Endothelial cell of umbilical vein (primary cell): ENCODE measurements around the gene TMEM109. TPM values are rescaled to one million over a fixed set of nuclear protein-coding genes. Genes with fewer than 3 reads are reported as not detected.

Experiments used
- BruUV-seq: library from RNA; stranded (reverse); fragments of 400-500 nt; replicated peaks from 2 replicates; lab custom pipeline; 2021; lab: Mats Ljungman, UMichigan
- CTCF ChIA-PET: fragments of 300-600, 350-600 bp; sonication (Branson Sonifier 250); formaldehyde crosslinking; loops from one replicate; lab custom pipeline; 2021; ENCODE audit warnings: antibody characterized with exemption, inconsistent platforms; lab: Charles Lee
- POLR2A ChIA-PET: fragments of 300-600, 350-600 bp; sonication (Branson Sonifier 250); formaldehyde crosslinking; loops from one replicate; lab custom pipeline; 2021; ENCODE audit warnings: antibody characterized with exemption, inconsistent platforms; lab: Charles Lee
- DNase-seq: peaks from one replicate; pipeline ENCODE4 v3.0.0-alpha.2; 2011; ENCODE audit warnings: low read depth, low spot score
- FAIRE-seq: peaks from 2 replicates; lab custom pipeline; 2011; peaks lifted over from hg19 to GRCh38; lab: Jason Lieb, UNC
- H2AFZ ChIP-seq: 2 replicates; pipeline ENCODE4 v1.6.0; 2012; ENCODE audit warnings: low read depth, low read length, control low read depth, inconsistent platforms
- H3K27ac ChIP-seq: 2 replicates; pipeline ENCODE4 v1.5.1; 2011; ENCODE audit warnings: low read depth, mild to moderate bottlenecking, control low read depth, low read length, moderate library complexity; ENCODE audit not compliant: insufficient read depth
- H3K27me3 ChIP-seq, 2 experiments: 2 replicates each; pipeline versions ENCODE4 v1.6.0 to v1.6.1; 2011; ENCODE audit warnings: low read length in 2 of 2, mixed read lengths in 1 of 2; ENCODE audit not compliant: control insufficient read depth in 2 of 2, insufficient read depth in 2 of 2
- H3K36me3 ChIP-seq, 2 experiments: 2 replicates in 1 of 2; 3 replicates in 1 of 2; pipeline ENCODE4 v1.5.1; 2011; ENCODE audit warnings: low read length in 2 of 2, mild to moderate bottlenecking in 1 of 2, moderate library complexity in 1 of 2; ENCODE audit not compliant: control insufficient read depth in 2 of 2, insufficient read depth in 2 of 2; ENCODE audit errors: extremely low read depth in 1 of 2
- H3K4me1 ChIP-seq: 3 replicates; pipeline ENCODE4 v1.5.1; 2011; ENCODE audit warnings: mild to moderate bottlenecking, low read length; ENCODE audit not compliant: control insufficient read depth, insufficient read depth; ENCODE audit errors: extremely low read depth
- H3K4me2 ChIP-seq: 2 replicates; pipeline ENCODE4 v1.6.1; 2011; ENCODE audit warnings: low read length, control low read depth, mixed read lengths; ENCODE audit not compliant: insufficient read depth
- H3K4me3 ChIP-seq, 3 experiments: fragments of 200-600 bp in 1 of 3; sonication (generic), shearing (Covaris generic) in 1 of 3; replicated peaks in 1 of 3; 2 replicates each; pipeline ENCODE4 v1.5.1; 2011 to 2016; ENCODE audit warnings: control low read depth in 3 of 3, low read length in 3 of 3, mild to moderate bottlenecking in 2 of 3, inconsistent platforms in 1 of 3, low read depth in 1 of 3, moderate library complexity in 1 of 3; ENCODE audit not compliant: insufficient read depth in 1 of 3
- H3K79me2 ChIP-seq: 2 replicates; pipeline ENCODE4 v1.6.0; 2012; ENCODE audit warnings: low read length, inconsistent platforms; ENCODE audit not compliant: control insufficient read depth, insufficient read depth
- H3K9ac ChIP-seq: replicated peaks from 2 replicates; pipeline ENCODE3; 2011; ENCODE audit warnings: low read length, control low read depth; ENCODE audit not compliant: insufficient read depth; ENCODE audit errors: extremely low read depth
- H3K9me1 ChIP-seq: replicated peaks from 3 replicates; pipeline ENCODE4 v1.6.0; 2011; ENCODE audit warnings: mild to moderate bottlenecking, low read length; ENCODE audit not compliant: control insufficient read depth, insufficient read depth; ENCODE audit errors: extremely low read depth
- H3K9me3 ChIP-seq: replicated peaks from 2 replicates; pipeline ENCODE4 v1.5.1; 2012; ENCODE audit warnings: low read length, inconsistent platforms; ENCODE audit not compliant: control insufficient read depth, insufficient read depth
- H4K20me1 ChIP-seq: replicated peaks from 2 replicates; pipeline ENCODE3; 2011; ENCODE audit warnings: mild to moderate bottlenecking, low read length; ENCODE audit not compliant: control insufficient read depth, insufficient read depth; ENCODE audit errors: extremely low read depth
- EZH2 ChIP-seq: IDR thresholded peaks from 2 replicates; pipeline ENCODE4 v1.6.1; 2012; ENCODE audit warnings: borderline replicate concordance, low read depth, mild to moderate bottlenecking, moderate library complexity, low read length, inconsistent platforms; ENCODE audit not compliant: severe bottlenecking
- FOS ChIP-seq: IDR thresholded peaks from 2 replicates; pipeline ENCODE4 v1.6.1; 2011; ENCODE audit warnings: mild to moderate bottlenecking, low read length, moderate library complexity, borderline replicate concordance; ENCODE audit not compliant: insufficient read depth
- GATA2 ChIP-seq: IDR thresholded peaks from 2 replicates; pipeline ENCODE4 v1.7.0; 2011; ENCODE audit warnings: low read depth, mild to moderate bottlenecking, moderate library complexity, mixed read lengths, low read length; ENCODE audit not compliant: insufficient read length, insufficient read depth
- JUN ChIP-seq: IDR thresholded peaks from 2 replicates; pipeline ENCODE4 v1.6.1; 2011; ENCODE audit warnings: borderline replicate concordance, low read depth; ENCODE audit not compliant: insufficient read length, insufficient read depth
- MYC ChIP-seq: IDR thresholded peaks from one replicate; pipeline ENCODE4 v1.6.1; 2011; ENCODE audit warnings: mild to moderate bottlenecking, low read depth, low read length
- POLR2A ChIP-seq: IDR thresholded peaks from 2 replicates; pipeline ENCODE4 v1.6.1; 2012; ENCODE audit warnings: low read depth, mild to moderate bottlenecking, control low read depth, low read length
- POLR2AphosphoS5 ChIP-seq: IDR thresholded peaks from 2 replicates; pipeline ENCODE4 v1.6.1; 2012; ENCODE audit warnings: low read depth, mild to moderate bottlenecking, control low read depth, low read length, moderate library complexity; ENCODE audit not compliant: insufficient read depth
- dilution Hi-C: fragments of 300-500 bp; cut with MboI; formaldehyde crosslinking; loops from one replicate; pipeline ENCODE4 v1.15.0; 2019; ENCODE audit warnings: low sequenced_read_pairs; ENCODE audit not compliant: extremely low pct_ligation_motif_present
- intact Hi-C: fragments of 100-400 bp; cut with micrococcal nuclease; formaldehyde crosslinking; loops from one replicate; pipeline ENCODE4 v1.10.0; 2022
- polyA plus RNA-seq, 4 experiments: library from polyadenylated mRNA; depleted of rRNA in 3 of 4; stranded (reverse) in 3 of 4; unstranded in 1 of 4; fragments of >200 nt; gene quantifications; 2 replicates each; pipeline versions ENCODE4 v1.2.1 to v1.2.3, GENCODE V29; 2011 to 2012; ENCODE audit warnings: missing spikeins in 1 of 4
- total RNA-seq: library from RNA; stranded (reverse); gene quantifications from 2 replicates; pipeline ENCODE4 v1.2.3, GENCODE V29; 2021
- TF ChIP-seq, protein P1 (sequence below), 2 donors: IDR thresholded peaks; 1 replicate in 1 of 2; 2 replicates in 1 of 2; pipeline ENCODE4 v1.5.1; 2011; ENCODE audit warnings: low read length in 2 of 2, mild to moderate bottlenecking in 2 of 2, moderate library complexity in 2 of 2, control low read depth in 1 of 2, inconsistent platforms in 1 of 2, low read depth in 1 of 2; ENCODE audit not compliant: insufficient read depth in 1 of 2; ENCODE audit errors: extremely low read depth in 1 of 2
- TF ChIP-seq, protein P2 (sequence below): IDR thresholded peaks from 2 replicates; pipeline ENCODE4 v1.6.1; 2011; ENCODE audit not compliant: insufficient read depth, insufficient read length

The TMEM109 gene
- total and polyA plus RNA-seq, 2 donors (not counting 3 experiments of a cell fraction or from before 2014, with no cell fraction given): 143 to 192 TPM

DNA sequence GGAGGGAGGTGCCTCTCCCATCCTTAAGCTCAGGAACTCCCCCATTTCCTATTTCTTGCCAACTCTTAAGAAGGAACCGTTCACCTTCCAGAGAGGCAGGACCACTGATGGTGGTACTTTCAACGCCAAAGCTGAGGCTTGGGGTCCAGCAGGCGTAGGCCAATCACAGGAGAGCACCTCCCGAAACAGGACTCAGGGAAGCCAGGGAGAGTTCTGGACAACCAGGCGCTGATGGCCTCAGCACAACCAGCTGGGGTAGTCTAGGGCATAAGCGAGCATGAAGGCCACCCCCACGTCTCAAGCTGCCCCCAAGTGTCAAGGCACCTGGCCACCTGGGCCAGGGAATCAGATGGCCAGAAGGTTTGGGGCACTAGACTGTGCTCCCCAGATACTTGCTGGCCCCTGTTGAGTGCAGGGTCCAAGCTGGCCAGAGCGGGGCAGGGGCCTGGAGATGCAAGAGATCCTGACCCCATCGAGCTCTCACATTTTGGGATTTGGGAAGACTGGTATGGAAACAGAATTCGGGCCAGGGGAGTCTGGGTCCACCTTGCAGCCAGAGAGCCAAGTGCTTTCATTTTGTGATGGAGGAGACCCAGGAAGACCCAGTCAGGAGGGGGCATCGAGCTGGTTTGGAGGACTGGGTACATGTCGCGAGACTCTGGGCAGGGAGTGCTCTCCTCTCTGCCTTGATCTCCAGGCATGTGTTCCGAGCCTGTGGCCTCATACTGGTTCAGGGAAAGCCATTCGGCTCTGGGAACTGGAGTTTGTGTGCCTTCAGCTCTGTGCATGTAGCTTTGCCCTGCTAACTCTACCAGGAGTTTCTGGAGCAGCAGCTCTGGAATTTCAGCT lies 58.4 kb downstream of the TMEM109 start:
- DNase-seq: no peak
- H3K36me3 ChIP-seq: no peaks in the 10 kb centered on the region
- CTCF ChIA-PET: interaction anchor here (0.5 to 1.1 kb wide), 3 partner anchors 10 to 197 kb away, joined by 3 to 5 read pairs (median 3); no protein-coding TSS in a partner anchor
- no peak overlapping the region for H3K4me3 ChIP-seq
- H3K4me1 ChIP-seq: no peaks in the 10 kb centered on the region
- no peak overlapping the region for H3K9ac ChIP-seq
- FAIRE-seq: no peak
- no peak overlapping the region for H2AFZ ChIP-seq
- H3K4me2 ChIP-seq: no peak overlapping the region
- no peaks in the 10 kb centered on the region for H3K9me1 ChIP-seq
- no peak for TF ChIP-seq POLR2A
- no peak for TF ChIP-seq GATA2
- TF ChIP-seq EZH2: no peak
- TF ChIP-seq POLR2AphosphoS5: no peak
- TF ChIP-seq, protein P1, sequence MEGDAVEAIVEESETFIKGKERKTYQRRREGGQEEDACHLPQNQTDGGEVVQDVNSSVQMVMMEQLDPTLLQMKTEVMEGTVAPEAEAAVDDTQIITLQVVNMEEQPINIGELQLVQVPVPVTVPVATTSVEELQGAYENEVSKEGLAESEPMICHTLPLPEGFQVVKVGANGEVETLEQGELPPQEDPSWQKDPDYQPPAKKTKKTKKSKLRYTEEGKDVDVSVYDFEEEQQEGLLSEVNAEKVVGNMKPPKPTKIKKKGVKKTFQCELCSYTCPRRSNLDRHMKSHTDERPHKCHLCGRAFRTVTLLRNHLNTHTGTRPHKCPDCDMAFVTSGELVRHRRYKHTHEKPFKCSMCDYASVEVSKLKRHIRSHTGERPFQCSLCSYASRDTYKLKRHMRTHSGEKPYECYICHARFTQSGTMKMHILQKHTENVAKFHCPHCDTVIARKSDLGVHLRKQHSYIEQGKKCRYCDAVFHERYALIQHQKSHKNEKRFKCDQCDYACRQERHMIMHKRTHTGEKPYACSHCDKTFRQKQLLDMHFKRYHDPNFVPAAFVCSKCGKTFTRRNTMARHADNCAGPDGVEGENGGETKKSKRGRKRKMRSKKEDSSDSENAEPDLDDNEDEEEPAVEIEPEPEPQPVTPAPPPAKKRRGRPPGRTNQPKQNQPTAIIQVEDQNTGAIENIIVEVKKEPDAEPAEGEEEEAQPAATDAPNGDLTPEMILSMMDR (IDR thresholded peaks at IDR 0.05; ENCODE audit: extremely low read depth in 1 of 2, insufficient read depth in 1 of 2, low read depth in 1 of 2, low read length in 2 of 2): no peak
- no peak for TF ChIP-seq JUN
- no peak for TF ChIP-seq FOS
- TF ChIP-seq, protein P2, sequence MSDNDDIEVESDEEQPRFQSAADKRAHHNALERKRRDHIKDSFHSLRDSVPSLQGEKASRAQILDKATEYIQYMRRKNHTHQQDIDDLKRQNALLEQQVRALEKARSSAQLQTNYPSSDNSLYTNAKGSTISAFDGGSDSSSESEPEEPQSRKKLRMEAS: no peak
- no peak for TF ChIP-seq MYC
- no TSS peak for BruUV-seq
- peaks cover 3 to 5% of the 10 kb centered on the region in 2 experiments for H3K27me3 ChIP-seq
- dilution Hi-C loops: no loop called here
- no peak overlapping the region for H3K27ac ChIP-seq
- H3K9me3 ChIP-seq: no peaks in the 10 kb centered on the region
- POLR2A ChIA-PET: no interaction called here
- no peaks in the 10 kb centered on the region for H4K20me1 ChIP-seq
- H3K79me2 ChIP-seq: no peaks in the 10 kb centered on the region
- intact Hi-C loops: no loop called here

Other genes starting within 250 kb of the TMEM109 start
- gene MS4A8, start 214.5 kb upstream of the TMEM109 start, total RNA-seq: not detected in 2 replicates
- gene MS4A8, start 214.5 kb upstream of the TMEM109 start, polyA plus RNA-seq: not detected in 2 replicates
- not detected in 2 replicates for gene MS4A18, start 189.4 kb upstream of the TMEM109 start, total RNA-seq
- not detected in 2 replicates for gene MS4A18, start 189.4 kb upstream of the TMEM109 start, polyA plus RNA-seq
- not detected in 2 replicates for gene MS4A15, start 157.3 kb upstream of the TMEM109 start, total RNA-seq
- gene MS4A15, start 157.3 kb upstream of the TMEM109 start, polyA plus RNA-seq: not detected in 2 replicates
- gene MS4A10, start 128.8 kb upstream of the TMEM109 start, total RNA-seq: not detected in 2 replicates
- not detected in 2 replicates for gene MS4A10, start 128.8 kb upstream of the TMEM109 start, polyA plus RNA-seq
- 57.6 and 60.8 TPM in 2 replicates for gene CCDC86, start 72.0 kb upstream of the TMEM109 start, total RNA-seq
- 29.8 and 32.3 TPM in 2 replicates for gene CCDC86, start 72.0 kb upstream of the TMEM109 start, polyA plus RNA-seq
- 0.15 TPM in 1 of 2 replicates, not detected in the other for gene PTGDR2, start 58.2 kb upstream of the TMEM109 start, total RNA-seq
- gene PTGDR2, start 58.2 kb upstream of the TMEM109 start, polyA plus RNA-seq: not detected in 2 replicates
- gene ZP1, start 46.6 kb upstream of the TMEM109 start, total RNA-seq: not detected in 2 replicates
- gene ZP1, start 46.6 kb upstream of the TMEM109 start, polyA plus RNA-seq: not detected in 2 replicates
- 114 and 126 TPM in 2 replicates for gene PRPF19, start 7.6 kb upstream of the TMEM109 start, total RNA-seq
- 97.1 and 121 TPM in 2 replicates for gene PRPF19, start 7.6 kb upstream of the TMEM109 start, polyA plus RNA-seq
- gene TMEM132A, start 10.3 kb downstream of the TMEM109 start, total RNA-seq: 106 and 120 TPM in 2 replicates
- 74.3 and 97.9 TPM in 2 replicates for gene TMEM132A, start 10.3 kb downstream of the TMEM109 start, polyA plus RNA-seq
- gene SLC15A3, start 38.0 kb downstream of the TMEM109 start, total RNA-seq: 1.7 and 4.4 TPM in 2 replicates
- gene SLC15A3, start 38.0 kb downstream of the TMEM109 start, polyA plus RNA-seq: 3.3 TPM in 2 replicates
- gene CD6, start 57.5 kb downstream of the TMEM109 start, total RNA-seq: not detected in 2 replicates
- not detected in 2 replicates for gene CD6, start 57.5 kb downstream of the TMEM109 start, polyA plus RNA-seq
- not detected in 2 replicates for gene CD5, start 188.3 kb downstream of the TMEM109 start, total RNA-seq
- gene CD5, start 188.3 kb downstream of the TMEM109 start, polyA plus RNA-seq: not detected in 2 replicates
- gene VPS37C, start 247.3 kb downstream of the TMEM109 start, total RNA-seq: 23.4 and 24.2 TPM in 2 replicates
- 17.7 TPM in 2 replicates for gene VPS37C, start 247.3 kb downstream of the TMEM109 start, polyA plus RNA-seq